IMR-90 (cell line): ENCODE measurements around the gene VARS2. TPM values are rescaled to one million over a fixed set of nuclear protein-coding genes. Genes with fewer than 3 reads are reported as not detected.
"Not testable (repeated sequence)": the region's sequence is repeated elsewhere in the genome, so short reads cannot be mapped to it uniquely, and the experiment has no call there.

ENCODE experiments used
- ATAC-seq: fragments of 200-7000 bp; cut with Tn5 transposase; 2 replicates; pipeline ENCODE4 v1.9.1; 2020; ENCODE audit warnings: low read depth, mild to moderate bottlenecking, moderate library complexity
- BruUV-seq: library from RNA; stranded (reverse); fragments of 400-500 nt; replicated peaks from 2 replicates; lab custom pipeline; 2021; lab: Mats Ljungman, UMichigan
- CTCF ChIA-PET: fragments of 300-600 bp; formaldehyde crosslinking; extraction: SDS; loops from one replicate; lab custom pipeline; 2021; ENCODE audit warnings: antibody characterized with exemption; lab: Yijun Ruan, JAX
- POLR2A ChIA-PET: fragments of 300-600 bp; sonication (Branson Sonifier 250); formaldehyde crosslinking; loops from one replicate; lab custom pipeline; 2022; ENCODE audit warnings: antibody characterized with exemption; ENCODE audit not compliant: unreplicated experiment; lab: Charles Lee
- DNase-seq: peaks from one replicate; pipeline ENCODE4 v3.0.0; 2013
- H2AFZ ChIP-seq: replicated peaks from 2 replicates; pipeline ENCODE3; 2013; ENCODE audit warnings: low read length, mild to moderate bottlenecking; ENCODE audit not compliant: poor library complexity
- H2AK5ac ChIP-seq: 2 replicates; pipeline ENCODE4 v1.6.1; 2013; ENCODE audit warnings: low read depth, low read length, inconsistent platforms
- H2AK9ac ChIP-seq: replicated peaks from 2 replicates; pipeline ENCODE3; 2013; ENCODE audit warnings: mild to moderate bottlenecking, low read depth, low read length, moderate library complexity; ENCODE audit not compliant: poor library complexity
- H2BK120ac ChIP-seq: 2 replicates; pipeline ENCODE4 v1.6.1; 2013; ENCODE audit warnings: low read depth, low read length, inconsistent platforms
- H2BK15ac ChIP-seq: 3 replicates; pipeline ENCODE4 v1.6.1; 2013; ENCODE audit warnings: low read depth, low read length, inconsistent platforms
- H2BK20ac ChIP-seq: 2 replicates; pipeline ENCODE4 v1.6.1; 2013; ENCODE audit warnings: low read depth, mild to moderate bottlenecking, inconsistent platforms, low read length, moderate library complexity
- H2BK5ac ChIP-seq: 2 replicates; pipeline ENCODE4 v1.6.1; 2013; ENCODE audit warnings: mild to moderate bottlenecking, low read depth, low read length, inconsistent platforms; ENCODE audit not compliant: poor library complexity, severe bottlenecking
- H3K14ac ChIP-seq: replicated peaks from 2 replicates; pipeline ENCODE4 v1.6.1; 2013; ENCODE audit warnings: low read depth, low read length, inconsistent platforms
- H3K18ac ChIP-seq: 2 replicates; pipeline ENCODE4 v1.6.1; 2013; ENCODE audit warnings: low read depth, low read length, control low read depth
- H3K23ac ChIP-seq: 2 replicates; pipeline ENCODE4 v1.6.1; 2013; ENCODE audit warnings: low read depth, low read length, inconsistent platforms
- H3K27ac ChIP-seq: 2 replicates; pipeline ENCODE4 v1.5.1; 2013; ENCODE audit warnings: mild to moderate bottlenecking, control low read depth, low read length; ENCODE audit not compliant: insufficient read depth
- H3K27me3 ChIP-seq: 2 replicates; pipeline ENCODE4 v1.6.1; 2013; ENCODE audit warnings: low read length; ENCODE audit not compliant: control insufficient read depth, insufficient read depth
- H3K36me3 ChIP-seq: 2 replicates; pipeline ENCODE4 v1.6.1; 2013; ENCODE audit warnings: low read length, mixed read lengths; ENCODE audit not compliant: control insufficient read depth, insufficient read depth
- H3K4ac ChIP-seq: 2 replicates; pipeline ENCODE4 v1.6.1; 2013; ENCODE audit warnings: low read depth, low read length, inconsistent platforms
- H3K4me1 ChIP-seq: 2 replicates; pipeline ENCODE4 v1.6.1; 2013; ENCODE audit warnings: low read length, mixed read lengths; ENCODE audit not compliant: control insufficient read depth, insufficient read depth
- H3K4me2 ChIP-seq: 2 replicates; pipeline ENCODE4 v1.6.1; 2013; ENCODE audit warnings: low read depth, mild to moderate bottlenecking, control low read depth, low read length, moderate library complexity
- H3K4me3 ChIP-seq: 2 replicates; pipeline ENCODE4 v1.5.1; 2013; ENCODE audit warnings: low read depth, mild to moderate bottlenecking, control low read depth, low read length, moderate library complexity; ENCODE audit not compliant: insufficient read depth
- H3K56ac ChIP-seq: 2 replicates; pipeline ENCODE4 v1.6.1; 2013; ENCODE audit warnings: low read length, inconsistent platforms; ENCODE audit not compliant: insufficient read depth; ENCODE audit errors: extremely low read depth
- H3K79me1 ChIP-seq, 2 experiments: 2 replicates each; pipeline ENCODE4 v1.6.1; 2013; ENCODE audit warnings: low read length in 2 of 2, inconsistent platforms in 1 of 2, low read depth in 1 of 2
- H3K9ac ChIP-seq: 2 replicates; pipeline ENCODE4 v1.6.1; 2013; ENCODE audit warnings: low read depth, low read length, control low read depth
- H3K9me1 ChIP-seq: 2 replicates; pipeline ENCODE4 v1.6.1; 2013; ENCODE audit warnings: low read length, inconsistent platforms; ENCODE audit not compliant: insufficient read depth
- H3K9me3 ChIP-seq: 2 replicates; pipeline ENCODE4 v1.6.1; 2013; ENCODE audit warnings: low read length; ENCODE audit not compliant: control insufficient read depth, insufficient read depth
- H4K20me1 ChIP-seq: 2 replicates; pipeline ENCODE4 v1.6.1; 2013; ENCODE audit warnings: low read length, inconsistent platforms; ENCODE audit not compliant: insufficient read depth
- H4K5ac ChIP-seq: 2 replicates; pipeline ENCODE4 v1.6.1; 2013; ENCODE audit warnings: mild to moderate bottlenecking, low read depth, low read length, control low read depth
- H4K8ac ChIP-seq, 2 experiments: 2 replicates each; pipeline ENCODE4 v1.6.1; 2013; ENCODE audit warnings: low read depth in 2 of 2, low read length in 2 of 2, control low read depth in 1 of 2, inconsistent platforms in 1 of 2
- H4K91ac ChIP-seq: 2 replicates; pipeline ENCODE4 v1.6.1; 2013; ENCODE audit warnings: low read depth, low read length, inconsistent platforms; ENCODE audit not compliant: insufficient read depth
- CEBPB ChIP-seq: IDR thresholded peaks from 2 replicates; pipeline ENCODE4 v1.6.1; 2012; ENCODE audit warnings: low read depth, low read length, improper control_type of control experiment
- MAFK ChIP-seq: IDR thresholded peaks from 2 replicates; pipeline ENCODE4 v1.6.1; 2012; ENCODE audit warnings: low read depth, low read length, improper control_type of control experiment
- MAZ ChIP-seq: IDR thresholded peaks from 2 replicates; pipeline ENCODE4 v1.6.1; 2012; ENCODE audit warnings: low read depth, mild to moderate bottlenecking, low read length, improper control_type of control experiment, moderate library complexity, borderline replicate concordance
- MXI1 ChIP-seq: IDR thresholded peaks from 2 replicates; pipeline ENCODE4 v1.6.1; 2012; ENCODE audit warnings: low read depth, mild to moderate bottlenecking, low read length, moderate library complexity, borderline replicate concordance
- WGBS, 2 experiments: methylation state at CpG; one replicate each; pipeline versions ENCODE4 v1.1.5 to v1.1.7; 2013; ENCODE audit warnings: missing lambda C conversion rate in 2 of 2; ENCODE audit not compliant: insufficient read length in 1 of 2; ENCODE audit errors: extremely low coverage in 2 of 2; 5-methylcytosine and 5-hydroxymethylcytosine counted together
- dilution Hi-C: fragments of 300-500 bp; cut with HindIII; formaldehyde crosslinking; loops from one replicate; pipeline ENCODE4 v1.14.3; 2018; ENCODE audit warnings: low sequenced_read_pairs; ENCODE audit not compliant: unreplicated experiment
- in situ Hi-C: fragments of 300-500 bp; cut with MboI; formaldehyde crosslinking; loops from 3 replicates; pipeline ENCODE4 v1.14.3; 2019; ENCODE audit warnings: low sequenced_read_pairs, inconsistent platforms, mixed read lengths
- intact Hi-C: fragments of 100-400 bp; cut with micrococcal nuclease; formaldehyde crosslinking; loops from 2 replicates; pipeline ENCODE4 v1.10.0; 2022
- polyA plus RNA-seq, 3 experiments: library from polyadenylated mRNA; depleted of rRNA; stranded (reverse); fragments of >200 nt; gene quantifications; 2 replicates each; pipeline ENCODE4 v1.2.3, GENCODE V29; 2012; ENCODE audit warnings: low replicate concordance in 1 of 3
- total RNA-seq: library from RNA; depleted of rRNA; stranded (reverse); fragments of >200 nt; gene quantifications from 2 replicates; pipeline ENCODE4 v1.2.3, GENCODE V29; 2012

The VARS2 gene
- total and polyA plus RNA-seq, 2 of the 4 experiments (the other 2 are of a cell fraction), result 7.2 to 14.0 TPM

DNA sequence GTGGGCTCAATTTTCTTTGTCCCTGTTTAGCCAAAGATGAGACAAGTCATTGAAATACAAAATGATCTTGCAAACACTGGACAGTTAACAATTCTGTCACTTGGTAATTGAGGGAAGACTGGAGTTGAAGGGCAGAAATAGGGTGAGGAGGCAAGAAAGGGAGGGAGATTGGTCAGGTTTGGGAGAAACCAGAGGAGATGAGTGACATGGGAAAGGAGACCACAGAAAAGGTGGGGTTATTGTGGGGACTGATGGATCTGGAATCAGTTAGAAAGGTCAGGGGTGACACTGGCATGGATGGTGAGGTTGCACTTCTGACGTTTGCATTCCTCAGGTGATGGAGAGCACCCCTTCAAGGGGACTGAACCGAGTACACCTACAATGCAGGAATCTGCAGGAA lies 5.3 kb upstream of the VARS2 start (continued):
- TF ChIP-seq CEBPB (no peak), MAZ (no peak), MXI1 (no peak), MAFK (no peak)

DNA sequence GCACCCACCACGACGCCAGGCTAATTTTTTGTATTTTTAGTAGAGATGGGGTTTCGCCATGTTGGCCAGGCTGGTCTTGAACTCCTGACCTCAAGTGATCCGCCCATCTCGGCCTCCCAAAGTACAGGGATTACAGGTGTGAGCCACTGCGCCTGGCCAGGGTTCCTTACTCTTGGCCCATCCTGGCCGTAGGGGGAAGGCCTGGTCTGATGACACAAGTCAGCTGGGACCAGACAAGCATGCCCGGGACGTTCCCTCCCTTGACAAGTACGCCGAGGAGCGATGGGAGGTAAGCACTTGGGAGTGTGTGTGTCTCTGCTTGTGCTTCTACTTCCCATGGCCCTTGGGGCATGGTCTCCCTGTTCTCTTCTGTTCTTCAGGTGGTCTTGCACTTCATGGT lies 3.6 kb upstream of the VARS2 start:
- H3K27me3 ChIP-seq, H2AK9ac ChIP-seq, H4K91ac ChIP-seq, H3K4ac ChIP-seq, H4K5ac ChIP-seq, H3K9ac ChIP-seq, H3K9me3 ChIP-seq, DNase-seq, H3K4me2 ChIP-seq, H3K9me1 ChIP-seq, H3K4me3 ChIP-seq, dilution Hi-C loops, in situ Hi-C loops, H3K14ac ChIP-seq, H4K20me1 ChIP-seq, H2BK15ac ChIP-seq, H3K56ac ChIP-seq, H3K27ac ChIP-seq, H2BK5ac ChIP-seq, H2AK5ac ChIP-seq, H2BK120ac ChIP-seq, H2AFZ ChIP-seq, H4K8ac ChIP-seq, H3K23ac ChIP-seq, H2BK20ac ChIP-seq, ATAC-seq, CTCF ChIA-PET, H3K18ac ChIP-seq, BruUV-seq, POLR2A ChIA-PET: not testable (repeated sequence)
- Histone ChIP-seq H3K79me1 (peaks cover 18 to 25% of the 10 kb centered on the region in 2 experiments), H3K36me3 (peaks cover 17% of the 10 kb centered on the region), H3K4me1 (peaks cover 14% of the 10 kb centered on the region)
- intact Hi-C loops, result loop anchor here (10.0 kb wide), 1 partner anchor 284 kb away; no protein-coding TSS in a partner anchor
- WGBS, 2 experiments, result 88% methylated on average over 4 of the region's 12 CpGs; no CpG with 5 or more reads in 1 of the 2 experiments
